HepG2 (cell line): ENCODE data around the gene KCNK15. TPM values are rescaled to one million over a fixed set of nuclear protein-coding genes. Genes with fewer than 3 reads are reported as not detected.
A peak's percentile ranks its signal among the peaks of the same experiment; 100 is the strongest.

Source experiments
- CCAR2 ChIP-seq: fragments of 200-400 bp; formaldehyde crosslinking; optimal IDR thresholded peaks from 2 replicates; pipeline ENCODE3; 2018; ENCODE audit warnings: low read depth, mild to moderate bottlenecking, low read length, moderate library complexity
- ELF3 ChIP-seq: IDR thresholded peaks from 2 replicates; pipeline ENCODE4 v1.6.1; 2016; ENCODE audit warnings: missing genetic modification reagents, missing compliant biosample characterization
- ISX ChIP-seq: sonication (generic); formaldehyde crosslinking; conservative IDR thresholded peaks from 2 replicates; pipeline ENCODE4 v1.5.0; 2020; ENCODE audit warnings: missing genetic modification reagents
- KAT7 ChIP-seq: IDR thresholded peaks from 2 replicates; pipeline ENCODE4 v1.6.1; 2018; ENCODE audit warnings: borderline replicate concordance, missing compliant biosample characterization
- MZF1 ChIP-seq: sonication (generic); formaldehyde crosslinking; IDR thresholded peaks from 2 replicates; pipeline ENCODE4 v1.8.1; 2023; ENCODE audit warnings: mild to moderate bottlenecking, missing genetic modification reagents, borderline replicate concordance
- NRL ChIP-seq: sonication (generic); formaldehyde crosslinking; IDR thresholded peaks from 2 replicates; pipeline ENCODE4 v1.5.0; 2020; ENCODE audit warnings: missing genetic modification reagents, mild to moderate bottlenecking, moderate library complexity, borderline replicate concordance
- PTBP1 ChIP-seq: fragments of 200-400 bp; formaldehyde crosslinking; IDR thresholded peaks from 2 replicates; pipeline ENCODE4 v1.6.1; 2018; ENCODE audit warnings: low read length, low read depth; ENCODE audit not compliant: poor library complexity, severe bottlenecking
- SALL1 ChIP-seq: sonication (generic); formaldehyde crosslinking; IDR thresholded peaks from 2 replicates; pipeline ENCODE4 v1.8.0; 2022; ENCODE audit warnings: mild to moderate bottlenecking, missing genetic modification reagents
- SP4 ChIP-seq: sonication (generic); formaldehyde crosslinking; IDR thresholded peaks from 2 replicates; pipeline ENCODE4 v1.8.1; 2023; ENCODE audit warnings: mild to moderate bottlenecking, missing genetic modification reagents
- STAG1 ChIP-seq: sonication (generic); formaldehyde crosslinking; IDR thresholded peaks from 2 replicates; pipeline ENCODE4 v1.4.0; 2020; ENCODE audit warnings: missing genetic modification reagents
- TEAD3 ChIP-seq: optimal IDR thresholded peaks from 2 replicates; pipeline ENCODE3; 2016; ENCODE audit warnings: borderline replicate concordance
- ZBTB38 ChIP-seq: sonication (generic); formaldehyde crosslinking; IDR thresholded peaks from 2 replicates; pipeline ENCODE4 v1.5.1; 2020; ENCODE audit warnings: mild to moderate bottlenecking, missing genetic modification reagents
- ZFP36L1 ChIP-seq: sonication (generic); formaldehyde crosslinking; IDR thresholded peaks from 2 replicates; pipeline ENCODE4 v1.8.0; 2022; ENCODE audit warnings: mild to moderate bottlenecking, missing genetic modification reagents, moderate library complexity
- ZNF235 ChIP-seq: sonication (generic); formaldehyde crosslinking; IDR thresholded peaks from 2 replicates; pipeline ENCODE4 v1.8.1; 2023; ENCODE audit warnings: mild to moderate bottlenecking, missing genetic modification reagents, borderline replicate concordance
- ZNF260 ChIP-seq: sonication (generic); formaldehyde crosslinking; IDR thresholded peaks from 2 replicates; pipeline ENCODE4 v1.4.0; 2020; ENCODE audit warnings: missing genetic modification reagents, low read depth, mild to moderate bottlenecking, borderline replicate concordance
- ZNF263 ChIP-seq: sonication (generic); formaldehyde crosslinking; IDR thresholded peaks from 2 replicates; pipeline ENCODE4 v1.4.0; 2020; ENCODE audit warnings: missing genetic modification reagents
- ZNF274 ChIP-seq: sonication (generic); formaldehyde crosslinking; IDR thresholded peaks from 2 replicates; pipeline ENCODE4 v1.5.1; 2020; ENCODE audit warnings: mild to moderate bottlenecking, missing genetic modification reagents
- ZNF280B ChIP-seq: sonication (generic); formaldehyde crosslinking; IDR thresholded peaks from 2 replicates; pipeline ENCODE4 v1.5.0; 2020; ENCODE audit warnings: missing genetic modification reagents, mild to moderate bottlenecking, borderline replicate concordance
- ZNF383 ChIP-seq: sonication (generic); formaldehyde crosslinking; IDR thresholded peaks from 2 replicates; pipeline ENCODE4 v1.4.0; 2020; ENCODE audit warnings: missing genetic modification reagents, mild to moderate bottlenecking, borderline replicate concordance
- ZNF674 ChIP-seq: sonication (generic); formaldehyde crosslinking; IDR thresholded peaks from 2 replicates; pipeline ENCODE4 v1.5.0; 2020; ENCODE audit warnings: low read depth, mild to moderate bottlenecking, missing genetic modification reagents
- ZNF777 ChIP-seq: sonication (generic); formaldehyde crosslinking; IDR thresholded peaks from 2 replicates; pipeline ENCODE4 v1.4.0; 2020; ENCODE audit warnings: missing genetic modification reagents
- polyA plus RNA-seq, 8 experiments: library from polyadenylated mRNA; depleted of rRNA in 3 of 8; stranded (reverse) in 7 of 8; unstranded in 1 of 8; fragments of >200 nt; fragmentation: Illumina TruSeq in 4 of 8; extraction: Trizol in 4 of 8; gene quantifications; 2 replicates each; pipeline versions ENCODE4 v1.2.1 to v1.2.3, GENCODE V29; 2011 to 2016; ENCODE audit warnings: low read depth in 4 of 8, missing spikeins in 1 of 8, mixed read lengths in 1 of 8; ENCODE audit not compliant: insufficient read depth in 1 of 8
- total RNA-seq, 5 experiments: library from RNA; depleted of rRNA; stranded (reverse); fragments of >200 nt; fragmentation: Illumina TruSeq; extraction: Trizol; gene quantifications; 2 replicates each; pipeline ENCODE4 v1.2.3, GENCODE V29; 2016; ENCODE audit warnings: low read depth in 1 of 5

Gene KCNK15
- total and polyA plus RNA-seq, 2 of the 13 experiments (the other 11 are each of a cell fraction or from before 2014, with no cell fraction given): 0.03 TPM; not detected in 1

GRCh38 chr20:44747166-44748004 lies 1.7 kb downstream of the KCNK15 start (continued):
- TF ChIP-seq ZNF274 (CRISPR knock-in tag) (no peak), ZFP36L1 (CRISPR knock-in tag) (no peak; the same call in 1 of the 2 replicates), STAG1 (CRISPR knock-in tag) (peak; percentile 71), MZF1 (CRISPR knock-in tag) (no peak), ZBTB38 (CRISPR knock-in tag) (no peak), ZNF280B (CRISPR knock-in tag) (no peak), ISX (CRISPR knock-in tag) (no peak), SALL1 (CRISPR knock-in tag) (peak; percentile 16; the same call in 1 of the 2 replicates), TEAD3 (CRISPR knock-in tag) (peak; percentile 66), ZNF383 (no peak), ZNF674 (CRISPR knock-in tag) (no peak), ZNF263 (CRISPR knock-in tag) (no peak), ELF3 (CRISPR knock-in tag) (no peak), ZNF777 (no peak), ZNF235 (CRISPR knock-in tag) (no peak), KAT7 (CRISPR knock-in tag) (no peak), PTBP1 (no peak), NRL (no peak), CCAR2 (no peak), ZNF260 (CRISPR knock-in tag) (no peak), SP4 (CRISPR knock-in tag) (no peak)
